D721Med (cell line): ENCODE results near the gene SULT1A3.
"Not testable (repeated sequence)": the region's sequence is repeated elsewhere in the genome, so short reads cannot be mapped to it uniquely, and the experiment has no call there.

Source experiments
- DNase-seq: peaks from one replicate; pipeline ENCODE4 v3.0.0; 2011; ENCODE audit warnings: low spot score; ENCODE audit not compliant: insufficient read length
- FAIRE-seq: peaks from 2 replicates; lab custom pipeline; 2011; peaks lifted over from hg19 to GRCh38; lab: Jason Lieb, UNC
- TF ChIP-seq, protein P1 (sequence below): IDR thresholded peaks from 2 replicates; pipeline ENCODE4 v1.5.1; 2012; ENCODE audit warnings: mild to moderate bottlenecking, control low read depth; ENCODE audit not compliant: insufficient read depth; ENCODE audit errors: missing control alignments

The SULT1A3 gene

DNA sequence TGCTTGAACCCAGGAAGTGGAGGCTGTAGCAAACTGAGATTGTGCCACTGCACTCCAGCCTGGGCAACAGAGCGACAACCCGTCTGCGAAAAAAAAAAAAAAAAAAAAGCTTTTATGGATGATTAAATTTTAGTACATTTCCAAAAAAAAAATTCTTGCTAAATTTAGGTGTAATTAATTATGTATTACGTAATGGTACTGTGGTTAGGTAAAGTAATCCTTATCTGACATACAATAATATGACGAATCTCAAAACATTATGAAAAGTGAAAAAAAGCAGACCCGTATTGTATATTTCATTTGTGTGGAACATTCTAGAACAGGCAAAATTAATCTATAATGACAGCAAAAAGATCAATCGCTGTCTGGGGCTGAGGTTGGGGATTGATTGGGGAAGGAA lies 26.0 kb upstream of the SULT1A3 start:
- DNase-seq (no peak), FAIRE-seq (no peak)
- TF ChIP-seq, protein P1, sequence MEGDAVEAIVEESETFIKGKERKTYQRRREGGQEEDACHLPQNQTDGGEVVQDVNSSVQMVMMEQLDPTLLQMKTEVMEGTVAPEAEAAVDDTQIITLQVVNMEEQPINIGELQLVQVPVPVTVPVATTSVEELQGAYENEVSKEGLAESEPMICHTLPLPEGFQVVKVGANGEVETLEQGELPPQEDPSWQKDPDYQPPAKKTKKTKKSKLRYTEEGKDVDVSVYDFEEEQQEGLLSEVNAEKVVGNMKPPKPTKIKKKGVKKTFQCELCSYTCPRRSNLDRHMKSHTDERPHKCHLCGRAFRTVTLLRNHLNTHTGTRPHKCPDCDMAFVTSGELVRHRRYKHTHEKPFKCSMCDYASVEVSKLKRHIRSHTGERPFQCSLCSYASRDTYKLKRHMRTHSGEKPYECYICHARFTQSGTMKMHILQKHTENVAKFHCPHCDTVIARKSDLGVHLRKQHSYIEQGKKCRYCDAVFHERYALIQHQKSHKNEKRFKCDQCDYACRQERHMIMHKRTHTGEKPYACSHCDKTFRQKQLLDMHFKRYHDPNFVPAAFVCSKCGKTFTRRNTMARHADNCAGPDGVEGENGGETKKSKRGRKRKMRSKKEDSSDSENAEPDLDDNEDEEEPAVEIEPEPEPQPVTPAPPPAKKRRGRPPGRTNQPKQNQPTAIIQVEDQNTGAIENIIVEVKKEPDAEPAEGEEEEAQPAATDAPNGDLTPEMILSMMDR = no peak

DNA sequence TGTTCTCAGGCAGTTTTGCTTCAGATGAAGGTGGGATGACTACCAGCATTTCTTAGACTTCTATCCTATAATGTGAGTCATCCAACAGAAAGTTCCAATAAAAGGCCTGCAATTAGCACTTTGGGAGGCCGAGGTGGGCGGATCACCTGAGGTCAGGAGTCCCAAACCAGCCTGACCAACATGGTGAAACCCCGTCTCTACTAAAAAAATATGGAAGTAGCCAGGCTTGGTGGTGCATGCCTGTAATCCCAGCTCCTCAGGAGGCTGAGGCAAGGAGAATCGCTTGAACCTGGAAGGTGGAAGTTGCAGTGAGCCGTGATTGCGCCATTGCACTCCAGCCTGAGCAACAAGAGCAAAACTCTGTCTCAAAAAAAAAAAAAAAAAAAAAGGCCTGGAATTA lies 22.2 kb upstream of the SULT1A3 start:
- DNase-seq, FAIRE-seq: not testable (repeated sequence)

DNA sequence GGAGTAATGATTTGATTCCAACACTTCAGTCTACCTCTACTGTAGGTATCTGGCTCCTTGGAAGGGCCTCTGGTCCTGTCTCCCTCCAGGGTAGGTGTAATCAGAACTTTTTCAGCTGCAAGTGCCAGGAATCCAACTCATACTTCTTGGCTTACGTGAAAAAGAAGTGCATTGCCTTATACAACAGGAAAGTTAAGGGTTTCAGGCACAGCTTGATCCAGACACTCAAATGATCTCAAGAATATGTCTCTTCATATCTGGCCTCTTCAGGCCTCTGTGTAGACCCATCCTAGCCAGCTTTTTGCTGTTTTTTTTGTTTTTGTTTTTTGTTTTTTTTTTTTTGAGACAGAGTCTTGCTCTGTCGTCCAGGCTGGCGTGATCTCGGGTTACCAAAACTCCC lies 19.9 kb upstream of the SULT1A3 start:
- no peak for DNase-seq
- TF ChIP-seq, protein P1 = no peak
- FAIRE-seq = no peak

DNA sequence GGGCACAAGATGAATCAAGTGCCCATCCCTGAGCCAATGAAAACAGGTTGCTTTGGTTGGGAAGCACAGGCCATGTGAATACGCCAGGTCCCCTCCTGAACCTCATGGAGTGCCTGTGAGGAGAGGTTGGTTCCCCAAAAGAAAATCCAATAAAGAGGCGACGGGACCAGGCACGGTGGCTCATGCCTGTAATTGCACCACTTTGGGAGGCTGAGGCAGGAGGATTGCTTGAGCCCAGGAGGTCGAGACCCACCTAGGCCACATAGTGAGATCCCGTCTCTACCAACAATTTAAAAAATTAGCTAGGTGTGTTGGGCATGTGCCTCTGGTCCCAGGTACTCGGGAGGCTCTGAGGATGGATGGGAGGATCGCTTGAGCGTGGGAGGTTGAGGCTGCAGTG lies 19.1 kb upstream of the SULT1A3 start:
- no peak for DNase-seq
- no peak for FAIRE-seq
- TF ChIP-seq, protein P1 = no peak

DNA sequence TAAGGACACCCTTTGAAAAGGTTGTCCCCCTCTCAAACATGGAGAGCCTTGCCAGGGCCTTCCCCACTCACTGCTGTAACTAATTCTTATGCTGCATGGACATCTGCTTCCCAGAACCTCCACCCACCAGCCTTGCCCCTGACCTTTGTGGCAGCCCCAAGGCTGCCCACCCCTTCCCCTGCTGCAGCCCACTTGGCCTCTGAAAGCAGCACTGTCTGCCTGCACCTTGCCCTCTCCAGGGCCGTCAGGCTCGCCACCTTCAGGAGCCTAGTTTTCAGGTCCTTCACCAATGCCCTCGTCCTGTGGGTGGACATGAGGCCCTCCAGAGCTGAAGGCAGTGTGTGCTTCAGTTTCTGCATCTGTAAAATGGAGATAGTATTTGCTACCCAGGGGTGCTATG lies 18.3 kb upstream of the SULT1A3 start:
- DNase-seq = no peak
- FAIRE-seq = no peak
- TF ChIP-seq, protein P1 = no peak

DNA sequence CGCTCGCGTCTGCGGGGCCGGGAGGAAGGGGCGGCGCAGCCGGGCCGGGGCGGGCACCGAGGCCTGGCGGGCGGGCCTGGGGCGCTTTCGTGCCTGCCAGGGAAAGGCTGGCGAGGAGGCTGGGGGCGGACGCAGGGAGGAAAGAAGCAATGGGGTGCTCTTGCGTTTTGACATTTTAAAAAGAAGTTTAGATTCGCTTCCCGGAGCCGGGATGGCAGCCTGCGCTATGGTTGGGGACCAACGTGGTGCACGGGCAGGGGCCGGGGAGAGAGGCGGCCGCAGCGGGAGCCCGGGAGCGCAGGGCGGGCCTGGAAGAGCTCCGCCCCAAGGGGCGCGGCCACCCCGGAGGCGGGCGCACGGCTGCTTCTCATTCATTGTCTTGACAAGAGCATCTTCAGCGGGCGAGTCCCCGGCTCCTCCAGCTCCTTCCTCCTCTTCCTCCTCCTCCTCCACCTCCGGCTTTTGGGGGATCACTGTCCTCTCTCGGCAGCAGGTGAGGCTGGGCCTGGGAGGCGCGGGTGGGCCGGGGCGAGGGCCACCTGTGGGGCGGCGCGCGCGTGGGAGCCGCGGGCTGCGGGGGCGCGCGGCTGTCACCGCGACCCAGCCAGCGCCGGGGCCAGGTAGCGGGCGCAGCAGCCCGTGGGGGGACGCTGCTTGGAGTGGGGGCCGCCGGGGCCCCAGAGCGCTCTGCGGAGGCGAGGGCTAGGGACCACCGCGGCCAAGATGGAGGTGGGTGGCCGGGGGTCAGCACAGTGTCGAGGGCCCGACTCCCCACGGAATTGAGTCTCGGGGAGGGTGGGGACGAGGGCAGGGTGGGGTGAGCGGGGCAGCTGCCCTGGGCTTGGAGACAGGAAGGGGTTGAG lies 15.6 kb upstream of the SULT1A3 start, which contains the start of gene CORO1A:
TSS of gene CORO1A (plus strand) at position 370 of the 863 bp plus-strand sequence. CDS start 1,608 bp downstream, outside the sequence.
- TF ChIP-seq, protein P1 = no peak
- DNase-seq (peak; percentile 86), FAIRE-seq (no peak)

DNA sequence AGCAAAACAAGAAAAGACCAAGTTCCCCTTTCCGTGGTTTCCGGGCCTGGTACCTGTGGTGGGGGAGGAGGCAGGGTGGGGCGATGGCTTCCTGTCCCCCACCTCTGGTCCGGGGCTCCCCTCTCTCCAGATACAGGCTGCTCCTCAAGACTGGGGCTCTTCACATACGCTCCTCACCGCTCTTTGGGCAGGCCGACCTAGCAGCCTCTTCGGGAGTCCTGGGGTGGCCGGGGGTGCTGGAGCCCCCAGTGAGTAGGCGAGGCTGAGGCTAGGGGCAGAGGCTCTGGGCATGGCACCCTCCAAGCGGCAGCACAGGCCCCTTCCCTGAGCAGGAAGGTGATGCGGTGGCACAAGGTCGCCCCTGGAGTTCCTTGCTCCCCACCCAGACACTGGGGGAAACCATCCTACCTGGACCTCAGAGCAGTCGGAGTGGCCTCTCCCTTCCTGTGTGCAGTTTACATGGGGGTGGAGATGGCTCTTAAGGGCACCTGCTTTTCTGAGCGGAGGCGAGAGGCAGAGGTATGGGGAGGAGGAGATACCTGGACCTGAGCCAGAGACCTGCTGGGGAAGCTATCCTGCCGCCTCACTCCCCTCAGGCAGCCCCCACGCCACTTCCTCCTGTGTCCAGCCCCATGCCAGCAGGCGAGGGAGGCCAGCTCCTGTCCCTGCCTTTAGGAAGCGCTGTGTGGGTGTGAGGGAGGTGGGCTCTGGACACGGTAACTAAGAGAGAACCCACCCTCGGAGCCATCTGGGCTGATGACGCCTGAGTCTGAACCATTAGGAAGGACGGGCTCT lies 14.8 kb upstream of the SULT1A3 start:
- DNase-seq (no peak), FAIRE-seq (no peak)
- TF ChIP-seq, protein P1 = no peak
